Esophagus muscularis mucosa (tissue), 4 donors: Measurements from ENCODE around the gene CEP170B.

Experiments used
- EP300 ChIP-seq: sonication (generic); formaldehyde crosslinking; IDR thresholded peaks from one replicate; pipeline ENCODE4 v1.6.1; 2017; ENCODE audit warnings: antibody characterized with exemption
- POLR2A ChIP-seq: fragments of 450-650 bp; IDR thresholded peaks from one replicate; pipeline ENCODE4 v1.6.1; 2017; ENCODE audit warnings: antibody characterized with exemption, moderate library complexity, mild to moderate bottlenecking, low read depth
- POLR2AphosphoS5 ChIP-seq, 2 donors: sonication (generic); formaldehyde crosslinking; IDR thresholded peaks; one replicate each; pipeline ENCODE4 v1.6.1; 2017; ENCODE audit warnings: antibody characterized with exemption in 2 of 2
- TF ChIP-seq, protein P1 (sequence below), 3 experiments: fragments of 200-600 bp in 2 of 3; fragments of 450-650 bp in 1 of 3; sonication (generic) in 2 of 3; IDR thresholded peaks; one replicate each; pipeline ENCODE4 v1.5.1; 2017 to 2019; ENCODE audit warnings: antibody characterized with exemption in 3 of 3, mild to moderate bottlenecking in 2 of 3, moderate library complexity in 1 of 3

DNA sequence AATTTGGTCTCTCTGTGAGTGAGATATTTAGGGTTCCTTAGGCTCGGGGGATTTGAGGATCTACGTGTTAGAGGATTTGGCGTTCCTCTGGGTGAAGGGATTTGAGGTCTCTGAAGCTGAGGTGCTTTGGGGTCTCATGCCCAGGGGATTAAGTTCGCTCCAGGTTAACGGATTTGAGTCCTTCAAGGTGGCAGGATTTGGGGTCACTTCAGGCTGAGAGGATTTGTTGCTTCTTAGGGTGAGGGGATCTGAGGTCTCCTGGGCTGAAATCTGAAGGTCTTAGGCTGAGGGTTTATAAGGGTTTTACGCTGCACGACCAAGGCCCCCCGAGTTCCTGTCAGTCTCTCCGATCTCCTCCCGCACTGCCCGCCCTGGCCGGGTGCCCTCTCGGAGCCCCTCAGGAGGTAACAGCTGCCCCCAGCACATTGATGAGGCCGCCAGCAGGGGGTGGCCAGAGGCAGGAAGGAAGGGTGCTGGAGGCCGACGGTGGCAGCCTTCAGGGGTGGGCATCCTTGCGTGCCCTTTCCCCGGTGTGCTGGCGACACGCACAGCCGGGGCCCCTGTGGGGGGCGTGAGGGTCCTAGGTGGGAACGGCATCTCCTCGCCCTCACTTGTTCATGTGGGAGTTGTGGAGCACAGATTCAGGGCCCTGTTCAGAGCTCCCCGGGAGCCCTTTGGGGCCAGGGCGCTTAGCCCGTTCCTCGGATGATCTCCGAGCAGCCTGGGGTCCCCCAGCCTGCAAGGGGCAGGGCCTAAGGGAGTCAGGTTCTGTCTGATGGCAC is 14.3 kb downstream of the CEP170B start:
- TF ChIP-seq, protein P1, sequence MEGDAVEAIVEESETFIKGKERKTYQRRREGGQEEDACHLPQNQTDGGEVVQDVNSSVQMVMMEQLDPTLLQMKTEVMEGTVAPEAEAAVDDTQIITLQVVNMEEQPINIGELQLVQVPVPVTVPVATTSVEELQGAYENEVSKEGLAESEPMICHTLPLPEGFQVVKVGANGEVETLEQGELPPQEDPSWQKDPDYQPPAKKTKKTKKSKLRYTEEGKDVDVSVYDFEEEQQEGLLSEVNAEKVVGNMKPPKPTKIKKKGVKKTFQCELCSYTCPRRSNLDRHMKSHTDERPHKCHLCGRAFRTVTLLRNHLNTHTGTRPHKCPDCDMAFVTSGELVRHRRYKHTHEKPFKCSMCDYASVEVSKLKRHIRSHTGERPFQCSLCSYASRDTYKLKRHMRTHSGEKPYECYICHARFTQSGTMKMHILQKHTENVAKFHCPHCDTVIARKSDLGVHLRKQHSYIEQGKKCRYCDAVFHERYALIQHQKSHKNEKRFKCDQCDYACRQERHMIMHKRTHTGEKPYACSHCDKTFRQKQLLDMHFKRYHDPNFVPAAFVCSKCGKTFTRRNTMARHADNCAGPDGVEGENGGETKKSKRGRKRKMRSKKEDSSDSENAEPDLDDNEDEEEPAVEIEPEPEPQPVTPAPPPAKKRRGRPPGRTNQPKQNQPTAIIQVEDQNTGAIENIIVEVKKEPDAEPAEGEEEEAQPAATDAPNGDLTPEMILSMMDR (IDR thresholded peaks at IDR 0.05): no peak
- TF ChIP-seq POLR2A (no peak), POLR2AphosphoS5 (IDR thresholded peaks at IDR 0.05) (no peak), EP300 (no peak)
